Stimulated activated effector memory CD8-positive, alpha-beta T cell treated with anti-CD3 and anti-CD28 coated beads, Interleukin-12 subunit alpha, Interleukin-12 subunit beta, amount 100 ng/mL, for 72 hours (primary cell): ENCODE results near the gene ZNF177.
"Not testable (repeated sequence)": the region's sequence is repeated elsewhere in the genome, so short reads cannot be mapped to it uniquely, and the experiment has no call there.

Experiments used
- ATAC-seq: fragments of 150-1000 bp; cut with Tn5 transposase; 2 replicates; pipeline ENCODE4 v1.10.0; 2021
- DNase-seq, 2 donors: peaks; one replicate each; pipeline ENCODE4 v3.0.0; 2021 to 2022; ENCODE audit warnings: low spot score in 2 of 2
- H3K27ac Mint-ChIP-seq: one replicate; pipeline ENCODE4 v1.8.0; 2022; ENCODE audit warnings: mild to moderate bottlenecking, mixed read lengths
- H3K36me3 Mint-ChIP-seq: one replicate; pipeline ENCODE4 v1.8.0; 2022; ENCODE audit warnings: mild to moderate bottlenecking, mixed read lengths
- H3K4me1 Mint-ChIP-seq: one replicate; pipeline ENCODE4 v1.8.0; 2022; ENCODE audit warnings: mixed read lengths
- H3K4me3 Mint-ChIP-seq: one replicate; pipeline ENCODE4 v1.8.0; 2022; ENCODE audit warnings: mild to moderate bottlenecking, mixed read lengths
- H3K9me3 Mint-ChIP-seq: one replicate; pipeline ENCODE4 v1.8.0; 2022; ENCODE audit warnings: mixed read lengths

Gene ZNF177

DNA sequence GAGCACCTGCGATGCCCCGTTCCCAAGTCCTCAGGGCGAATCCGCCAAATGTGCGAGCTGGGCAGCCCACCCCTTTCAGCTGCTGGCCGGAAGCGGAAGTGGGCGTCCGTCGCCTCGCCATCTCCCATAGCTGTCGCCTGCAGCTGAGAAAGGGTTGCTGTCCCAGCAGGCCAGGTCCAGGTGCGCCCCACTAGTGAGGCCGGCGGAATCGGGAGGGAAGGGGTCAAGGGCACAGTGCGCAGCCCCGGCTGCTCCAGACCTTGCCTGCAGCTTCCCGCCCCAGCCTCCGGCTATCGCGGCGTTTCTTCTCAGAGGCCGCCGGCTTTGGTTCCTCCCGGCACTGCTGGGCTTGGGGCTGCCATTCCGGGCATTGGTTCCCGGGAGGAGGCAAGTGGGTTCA is at the start of gene ZNF177:
ZNF177 (plus strand) TSS at position 109 of the 400 bp plus-strand sequence. CDS start 15,299 bp downstream, outside the sequence.
- Mint-ChIP-seq H3K4me1 (no peaks in the 10 kb centered on the region), H3K9me3 (peaks cover 28% of the 10 kb centered on the region), H3K27ac (no peak within 1 kb of the TSS), H3K36me3 (no peaks in the 10 kb centered on the region), H3K4me3 (no peak within 1 kb of the TSS)
- no peak for ATAC-seq
- no peak for DNase-seq

GRCh38 chr19:9313756-9314155 is 49.1 kb upstream of the ZNF177 start:
- Mint-ChIP-seq H3K4me1 (peaks cover 13% of the 10 kb centered on the region), H3K27ac (no peak overlapping the region), H3K9me3 (peaks cover 2% of the 10 kb centered on the region), H3K4me3 (no peak overlapping the region), H3K36me3 (peaks cover 17% of the 10 kb centered on the region)
- no peak for ATAC-seq
- no peak for DNase-seq

DNA sequence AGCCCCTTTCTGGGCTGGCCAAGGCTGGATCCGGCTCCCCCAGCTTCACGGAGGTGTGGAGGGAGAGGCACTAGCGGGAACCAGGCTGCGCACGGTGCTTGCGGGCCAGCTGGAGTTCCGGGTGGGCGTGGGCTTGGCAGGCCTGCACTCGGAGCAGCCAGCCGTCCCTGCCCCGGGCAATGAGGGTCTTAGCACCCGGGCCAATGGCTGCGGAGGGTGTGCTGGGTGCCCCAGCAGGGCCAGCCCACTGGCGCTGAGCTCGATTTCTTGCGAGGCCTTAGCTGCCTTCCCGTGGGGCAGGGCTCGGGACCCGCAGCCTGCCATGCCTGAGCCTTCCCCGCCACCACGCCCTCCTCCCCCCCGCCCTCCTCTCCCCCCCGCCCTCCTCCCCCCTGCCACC is 41.5 kb upstream of the ZNF177 start:
- Mint-ChIP-seq H3K4me1 (peaks cover 13% of the 10 kb centered on the region), H3K9me3 (peaks cover 2% of the 10 kb centered on the region), H3K27ac (no peak overlapping the region), H3K4me3 (no peak overlapping the region), H3K36me3 (peaks cover 24% of the 10 kb centered on the region)
- ATAC-seq (no peak), DNase-seq (no peak)

- H3K27ac Mint-ChIP-seq, H3K4me3 Mint-ChIP-seq, H3K9me3 Mint-ChIP-seq, ATAC-seq, DNase-seq: not testable (repeated sequence)
- H3K4me1 Mint-ChIP-seq: peaks cover 13% of the 10 kb centered on the region
- H3K36me3 Mint-ChIP-seq: peaks cover 29% of the 10 kb centered on the region
Observed at GRCh38 chr19:9321756-9322155, 41.1 kb upstream of the ZNF177 start.

GRCh38 chr19:9322201-9322600 is 40.6 kb upstream of the ZNF177 start:
- ATAC-seq, H3K4me3 Mint-ChIP-seq, H3K27ac Mint-ChIP-seq, H3K9me3 Mint-ChIP-seq, DNase-seq: not testable (repeated sequence)
- Mint-ChIP-seq H3K36me3 (peaks cover 33% of the 10 kb centered on the region), H3K4me1 (peaks cover 13% of the 10 kb centered on the region)

- H3K27ac Mint-ChIP-seq: peak overlapping the region; percentile 94
- ATAC-seq (peak; percentile 70), DNase-seq (no peak)
- H3K4me1 Mint-ChIP-seq: peaks cover 13% of the 10 kb centered on the region
- H3K9me3 Mint-ChIP-seq: peaks cover 4% of the 10 kb centered on the region
- H3K4me3 Mint-ChIP-seq: peak overlapping the region; percentile 90
- H3K36me3 Mint-ChIP-seq: peaks cover 41% of the 10 kb centered on the region
Observed at GRCh38 chr19:9323557-9323918, 39.3 kb upstream of the ZNF177 start.

GRCh38 chr19:9323919-9324583 is 38.8 kb upstream of the ZNF177 start, which contains the start of gene ZNF559:
Gene ZNF559, plus strand, starts transcription at chr19:9324179. Its CDS starts 14,371 bp downstream, at chr19:9338550.
- peak; percentile 99 for ATAC-seq
- Mint-ChIP-seq H3K36me3 (peaks cover 41% of the 10 kb centered on the region), H3K9me3 (peaks cover 4% of the 10 kb centered on the region), H3K4me1 (peaks cover 13% of the 10 kb centered on the region), H3K27ac (peak within 1 kb of the TSS; percentile 94), H3K4me3 (peak within 1 kb of the TSS; percentile 90)
- DNase-seq: peak; percentile 99

DNA sequence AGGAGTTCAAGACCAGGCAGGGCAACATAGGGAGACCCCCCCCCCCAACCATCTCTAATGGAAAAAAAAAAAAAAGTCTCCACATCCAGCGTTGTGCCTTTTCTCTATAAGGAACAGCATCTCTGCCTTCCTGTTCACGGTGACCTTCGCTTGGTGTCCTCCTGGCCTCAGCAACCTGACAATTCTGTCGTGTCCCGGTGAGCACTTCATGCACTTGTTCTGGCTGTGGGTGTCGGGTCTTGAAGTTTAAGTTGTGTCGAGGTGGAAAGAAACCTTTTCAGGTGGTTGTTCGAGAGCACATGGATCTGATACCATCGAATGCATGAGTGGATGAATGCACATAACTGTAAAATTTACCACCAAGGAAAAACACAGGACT is 38.2 kb upstream of the ZNF177 start:
- Mint-ChIP-seq H3K36me3 (peaks cover 41% of the 10 kb centered on the region), H3K4me3 (peak overlapping the region; percentile 90), H3K27ac (peak overlapping the region; percentile 94), H3K9me3 (peaks cover 4% of the 10 kb centered on the region), H3K4me1 (peaks cover 13% of the 10 kb centered on the region)
- ATAC-seq (no peak), DNase-seq (no peak)

GRCh38 chr19:9329999-9330398 is 32.8 kb upstream of the ZNF177 start:
- H3K9me3 Mint-ChIP-seq: peaks cover 19% of the 10 kb centered on the region
- no peak overlapping the region for H3K4me3 Mint-ChIP-seq
- H3K4me1 Mint-ChIP-seq: no peaks in the 10 kb centered on the region
- H3K27ac Mint-ChIP-seq: no peak overlapping the region
- H3K36me3 Mint-ChIP-seq: peaks cover 41% of the 10 kb centered on the region
- DNase-seq (no peak), ATAC-seq (no peak)

DNA sequence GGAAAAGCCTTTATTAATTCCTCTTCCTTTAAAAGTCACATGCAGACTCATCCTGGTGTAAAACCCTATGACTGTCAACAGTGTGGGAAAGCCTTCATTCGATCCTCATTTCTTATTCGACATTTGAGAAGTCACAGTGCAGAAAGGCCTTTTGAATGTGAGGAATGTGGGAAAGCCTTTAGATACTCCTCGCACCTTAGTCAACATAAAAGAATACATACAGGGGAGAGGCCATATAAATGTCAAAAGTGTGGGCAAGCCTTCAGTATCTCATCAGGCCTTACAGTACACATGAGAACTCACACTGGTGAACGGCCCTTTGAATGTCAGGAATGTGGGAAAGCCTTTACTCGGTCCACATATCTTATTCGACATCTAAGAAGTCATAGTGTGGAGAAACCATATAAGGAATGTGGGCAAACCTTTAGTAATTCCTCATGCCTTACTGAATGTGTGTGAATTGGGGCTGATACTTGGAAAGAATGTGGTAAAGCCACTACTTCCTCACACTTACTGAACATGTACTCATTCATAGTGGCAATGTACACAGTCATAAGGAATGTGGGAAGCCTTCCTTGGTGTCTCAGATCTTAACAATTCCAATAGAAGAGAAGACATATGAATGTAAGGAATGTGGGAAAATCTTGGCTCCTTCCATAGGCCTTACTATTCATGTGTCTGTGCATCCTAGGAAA is 20.1 kb upstream of the ZNF177 start:
- no peak for DNase-seq
- H3K9me3 Mint-ChIP-seq: peaks cover 44% of the 10 kb centered on the region

DNA sequence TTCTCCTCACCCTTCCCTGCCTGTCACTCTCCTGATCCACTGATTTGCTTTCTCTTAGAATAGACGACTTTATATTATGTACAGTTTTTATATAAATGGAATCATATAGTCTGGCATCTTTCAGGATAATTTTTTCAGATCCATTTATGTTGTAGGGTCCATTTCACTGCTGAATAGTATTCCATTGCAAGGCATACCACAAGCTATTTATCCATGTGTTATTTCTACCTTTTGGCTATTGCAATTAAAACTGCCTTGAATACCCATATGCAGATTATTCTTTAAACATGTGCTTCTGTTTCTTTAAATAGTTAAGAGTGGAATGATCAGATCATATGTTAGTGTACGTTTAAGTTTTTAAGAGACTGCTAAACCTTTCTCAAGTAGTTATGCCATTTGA is 17.8 kb upstream of the ZNF177 start:
- Mint-ChIP-seq H3K9me3 (peaks cover 39% of the 10 kb centered on the region), H3K27ac (no peak overlapping the region), H3K4me1 (no peaks in the 10 kb centered on the region), H3K36me3 (peaks cover 24% of the 10 kb centered on the region), H3K4me3 (no peak overlapping the region)
- ATAC-seq (no peak), DNase-seq (no peak)

More for the DNA sequence above, 20.1 kb upstream of the ZNF177 start:
- Mint-ChIP-seq H3K27ac (no peak overlapping the region), H3K36me3 (peaks cover 39% of the 10 kb centered on the region), H3K4me3 (no peak overlapping the region), H3K4me1 (no peaks in the 10 kb centered on the region)
- no peak for ATAC-seq

GRCh38 chr19:9348253-9348652 is 14.6 kb upstream of the ZNF177 start:
- Mint-ChIP-seq H3K36me3 (no peaks in the 10 kb centered on the region), H3K4me1 (no peaks in the 10 kb centered on the region), H3K27ac (no peak overlapping the region), H3K4me3 (no peak overlapping the region), H3K9me3 (peaks cover 24% of the 10 kb centered on the region)
- DNase-seq (no peak), ATAC-seq (no peak)

GRCh38 chr19:9348671-9349070 is 14.1 kb upstream of the ZNF177 start:
- Mint-ChIP-seq H3K9me3 (peaks cover 21% of the 10 kb centered on the region), H3K4me1 (no peaks in the 10 kb centered on the region), H3K27ac (no peak overlapping the region), H3K36me3 (no peaks in the 10 kb centered on the region), H3K4me3 (no peak overlapping the region)
- ATAC-seq (no peak), DNase-seq (no peak)

DNA sequence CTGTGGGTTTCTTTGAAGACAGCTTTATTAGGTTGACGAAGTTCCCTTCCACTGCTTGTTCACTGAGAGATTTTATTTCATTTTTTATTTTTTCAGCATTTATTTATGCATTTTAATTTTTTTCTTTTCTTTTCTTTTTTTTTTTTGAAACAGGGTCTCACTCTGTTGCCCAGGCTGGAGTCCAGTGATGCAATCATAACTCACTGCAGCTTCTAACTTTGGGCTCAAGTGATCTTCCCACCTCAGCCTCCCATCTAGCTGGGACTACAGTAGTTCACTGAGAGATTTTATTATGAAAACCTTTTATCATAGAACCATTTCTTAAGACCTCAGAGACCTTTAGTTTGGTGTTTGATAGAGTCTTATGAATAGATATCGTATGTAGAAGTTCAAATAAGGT is 10.3 kb upstream of the ZNF177 start:
- H3K4me3 Mint-ChIP-seq: no peak overlapping the region
- no peak overlapping the region for H3K27ac Mint-ChIP-seq
- DNase-seq (no peak), ATAC-seq (no peak)
- peaks cover 13% of the 10 kb centered on the region for H3K9me3 Mint-ChIP-seq
- no peaks in the 10 kb centered on the region for H3K36me3 Mint-ChIP-seq
- H3K4me1 Mint-ChIP-seq: no peaks in the 10 kb centered on the region

DNA sequence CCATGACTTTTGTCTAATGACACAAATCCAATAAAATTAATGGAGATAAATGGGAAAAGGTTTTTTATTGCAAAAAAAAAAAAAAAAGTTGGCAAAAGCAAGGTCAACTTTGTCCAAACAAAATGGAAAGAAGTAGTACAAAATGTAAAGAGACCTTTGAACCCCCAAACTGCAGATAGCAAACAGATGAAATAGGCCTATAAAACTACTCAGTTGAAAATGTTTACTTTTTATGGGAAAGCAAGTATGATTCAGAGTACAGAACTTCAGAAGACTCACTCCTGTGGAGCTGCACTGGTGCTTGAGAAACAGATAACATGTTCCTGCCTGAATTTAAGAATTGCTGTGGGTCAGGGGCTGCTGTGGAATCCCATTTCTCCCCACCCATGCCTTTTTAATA is 9.8 kb upstream of the ZNF177 start:
- ATAC-seq (no peak), DNase-seq (no peak)
- Mint-ChIP-seq H3K4me3 (no peak overlapping the region), H3K9me3 (peaks cover 16% of the 10 kb centered on the region), H3K4me1 (no peaks in the 10 kb centered on the region), H3K36me3 (no peaks in the 10 kb centered on the region), H3K27ac (no peak overlapping the region)

DNA sequence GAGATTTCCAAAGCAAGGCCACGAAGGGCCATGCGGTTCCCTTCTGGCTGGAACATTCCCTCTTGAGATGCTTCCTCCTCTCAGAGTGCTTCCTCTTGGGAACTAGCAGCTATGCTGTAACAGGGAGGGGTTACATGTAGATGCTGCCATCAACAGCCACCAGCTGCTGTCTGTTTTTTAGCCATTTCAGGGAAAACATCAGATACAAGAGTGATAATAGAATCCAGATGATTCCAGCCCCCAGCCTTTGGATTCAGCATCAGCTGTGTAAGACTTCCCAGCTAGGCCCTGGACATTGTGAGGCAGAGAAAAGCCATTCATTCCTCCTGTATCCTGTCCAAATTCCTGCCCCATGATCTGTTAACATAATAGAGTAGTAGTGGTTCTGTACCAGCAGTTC is 8.2 kb upstream of the ZNF177 start:
- Mint-ChIP-seq H3K4me1 (no peaks in the 10 kb centered on the region), H3K4me3 (no peak overlapping the region), H3K36me3 (no peaks in the 10 kb centered on the region), H3K27ac (no peak overlapping the region), H3K9me3 (peaks cover 11% of the 10 kb centered on the region)
- DNase-seq (no peak), ATAC-seq (no peak)
